K562 (cell line): ENCODE results near the gene PSRC1. TPM values are rescaled to one million over a fixed set of nuclear protein-coding genes. Genes with fewer than 3 reads are reported as not detected.

Experiments
- ELF4 ChIP-seq: fragments of 450-650 bp; formaldehyde crosslinking; IDR thresholded peaks from 2 replicates; pipeline ENCODE4 v1.4.0; 2022; ENCODE audit warnings: missing genetic modification characterization
- NFE2 ChIP-seq: IDR thresholded peaks from 2 replicates; pipeline ENCODE4 v1.6.1; 2014; ENCODE audit warnings: antibody characterized with exemption, low read depth
- RAD21 ChIP-seq, 2 experiments: fragments of 250-450 bp in 1 of 2; fragments of 450-650 bp in 1 of 2; sonication (Bioruptor Pico) in 1 of 2; formaldehyde crosslinking in 1 of 2; IDR thresholded peaks in 1 of 2; conservative IDR thresholded peaks in 1 of 2; 2 replicates each; pipeline versions ENCODE4 v1.4.0 to v1.8.0; 2020 to 2022; ENCODE audit warnings: mild to moderate bottlenecking in 2 of 2, moderate library complexity in 1 of 2
- SMARCC2 ChIP-seq: fragments of 450-650 bp; IDR thresholded peaks from 2 replicates; pipeline ENCODE4 v1.6.1; 2017; ENCODE audit warnings: antibody characterized with exemption, moderate library complexity, mild to moderate bottlenecking, low read depth
- U2AF1 ChIP-seq: fragments of 200-400 bp; formaldehyde crosslinking; optimal IDR thresholded peaks from 2 replicates; pipeline ENCODE3; 2017; ENCODE audit warnings: mild to moderate bottlenecking, low read depth, low read length, moderate library complexity
- ZNF212 ChIP-seq: fragments of 450-650 bp; formaldehyde crosslinking; IDR thresholded peaks from 2 replicates; pipeline ENCODE4 v1.4.0; 2020; ENCODE audit warnings: mild to moderate bottlenecking
- ZNF583 ChIP-seq: fragments of 250-450 bp; sonication (Bioruptor Pico); IDR thresholded peaks from 2 replicates; pipeline ENCODE4 v1.4.0; 2020
- polyA plus RNA-seq, 8 experiments: library from polyadenylated mRNA; depleted of rRNA in 4 of 8; stranded (reverse) in 5 of 8; unstranded in 3 of 8; fragments of >200 nt; fragmentation: Nextera tagmentation in 2 of 8; fragmentation: Illumina TruSeq in 1 of 8; extraction: Ambion mirVana in 2 of 8; extraction: Trizol in 1 of 8; gene quantifications; 2 replicates each; pipeline versions ENCODE4 v1.2.1 to v1.2.3, GENCODE V29; 2011 to 2014; ENCODE audit warnings: inconsistent platforms in 1 of 8, missing spikeins in 1 of 8
- total RNA-seq, 7 experiments: library from RNA; depleted of rRNA in 6 of 7; stranded (reverse); fragments of >200 nt in 6 of 7; fragmentation: Illumina TruSeq in 2 of 7; extraction: Trizol in 2 of 7; gene quantifications; 2 replicates each; pipeline versions ENCODE4 v1.2.1 to v1.2.3, GENCODE V29; 2011 to 2021; ENCODE audit warnings: low replicate concordance in 1 of 7
- TF ChIP-seq, protein P1 (sequence below): fragments of 450-650 bp; IDR thresholded peaks from 2 replicates; pipeline ENCODE4 v1.6.1; 2018; ENCODE audit warnings: mild to moderate bottlenecking, low read depth; ENCODE audit not compliant: partially characterized antibody
- TF ChIP-seq, protein P2 (sequence below): fragments of 200-800 bp; sonication (Bioruptor generic); IDR thresholded peaks from 2 replicates; pipeline ENCODE4 v1.6.1; 2017; ENCODE audit warnings: missing genetic modification characterization, missing compliant biosample characterization

The PSRC1 gene
- total and polyA plus RNA-seq, 9 of the 15 experiments (the other 6 are each of a cell fraction or from before 2014, with no cell fraction given): 6.5 to 65.2 (median 39.3) TPM

DNA sequence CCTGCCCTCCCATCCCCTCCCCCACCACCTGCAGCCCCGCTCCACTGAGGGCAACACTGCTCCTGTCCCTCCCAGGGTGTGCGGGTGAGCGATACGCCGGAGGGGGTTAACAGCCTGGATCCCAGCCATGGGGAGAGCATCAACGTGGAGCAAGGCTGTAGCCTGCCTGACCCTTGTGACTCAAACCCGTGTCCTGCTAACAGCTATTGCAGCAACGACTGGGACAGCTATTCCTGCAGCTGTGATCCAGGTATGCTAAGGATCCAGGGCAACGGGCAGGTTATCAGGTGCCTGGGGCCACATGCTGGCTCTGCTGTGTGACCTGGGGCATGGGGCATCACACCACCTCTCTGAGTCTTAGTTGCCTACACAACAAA lies 18.6 kb downstream of the PSRC1 start (continued):
- TF ChIP-seq, protein P1, sequence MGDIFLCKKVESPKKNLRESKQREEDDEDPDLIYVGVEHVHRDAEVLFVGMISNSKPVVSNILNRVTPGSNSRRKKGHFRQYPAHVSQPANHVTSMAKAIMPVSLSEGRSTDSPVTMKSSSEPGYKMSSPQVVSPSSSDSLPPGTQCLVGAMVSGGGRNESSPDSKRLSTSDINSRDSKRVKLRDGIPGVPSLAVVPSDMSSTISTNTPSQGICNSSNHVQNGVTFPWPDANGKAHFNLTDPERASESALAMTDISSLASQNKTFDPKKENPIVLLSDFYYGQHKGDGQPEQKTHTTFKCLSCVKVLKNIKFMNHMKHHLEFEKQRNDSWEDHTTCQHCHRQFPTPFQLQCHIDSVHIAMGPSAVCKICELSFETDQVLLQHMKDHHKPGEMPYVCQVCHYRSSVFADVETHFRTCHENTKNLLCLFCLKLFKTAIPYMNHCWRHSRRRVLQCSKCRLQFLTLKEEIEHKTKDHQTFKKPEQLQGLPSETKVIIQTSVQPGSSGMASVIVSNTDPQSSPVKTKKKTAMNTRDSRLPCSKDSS: no peak
- TF ChIP-seq ZNF212 (no peak), RAD21 (CRISPR knock-in tag; conservative IDR thresholded peaks at IDR 0.05 in 1 of 2, IDR thresholded peaks at IDR 0.05 in 1 of 2) (no peak), SMARCC2 (no peak), ELF4 (CRISPR knock-in tag) (no peak), NFE2 (no peak), U2AF1 (no peak), ZNF583 (no peak)
- TF ChIP-seq, protein P2, sequence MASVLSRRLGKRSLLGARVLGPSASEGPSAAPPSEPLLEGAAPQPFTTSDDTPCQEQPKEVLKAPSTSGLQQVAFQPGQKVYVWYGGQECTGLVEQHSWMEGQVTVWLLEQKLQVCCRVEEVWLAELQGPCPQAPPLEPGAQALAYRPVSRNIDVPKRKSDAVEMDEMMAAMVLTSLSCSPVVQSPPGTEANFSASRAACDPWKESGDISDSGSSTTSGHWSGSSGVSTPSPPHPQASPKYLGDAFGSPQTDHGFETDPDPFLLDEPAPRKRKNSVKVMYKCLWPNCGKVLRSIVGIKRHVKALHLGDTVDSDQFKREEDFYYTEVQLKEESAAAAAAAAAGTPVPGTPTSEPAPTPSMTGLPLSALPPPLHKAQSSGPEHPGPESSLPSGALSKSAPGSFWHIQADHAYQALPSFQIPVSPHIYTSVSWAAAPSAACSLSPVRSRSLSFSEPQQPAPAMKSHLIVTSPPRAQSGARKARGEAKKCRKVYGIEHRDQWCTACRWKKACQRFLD (CRISPR knock-in tag): no peak
